Suprapubic skin (tissue), 4 donors: ENCODE measurements around the gene PXMP4. TPM values are rescaled to one million over a fixed set of nuclear protein-coding genes. Genes with fewer than 3 reads are reported as not detected.

ENCODE experiments used
- DNase-seq, 2 donors: peaks; one replicate each; pipeline ENCODE4 v3.0.0-alpha.2; 2019; ENCODE audit warnings: low spot score in 2 of 2
- H3K27ac ChIP-seq: fragments of 200-600 bp; sonication (generic); one replicate; pipeline ENCODE4 v1.5.1; 2019
- H3K27me3 ChIP-seq: fragments of 200-600 bp; sonication (generic); one replicate; pipeline ENCODE4 v1.5.1; 2019
- H3K36me3 ChIP-seq: fragments of 200-600 bp; sonication (generic); one replicate; pipeline ENCODE4 v1.5.1; 2019
- H3K4me1 ChIP-seq: fragments of 200-600 bp; sonication (generic); one replicate; pipeline ENCODE4 v1.5.1; 2019
- H3K4me3 ChIP-seq: fragments of 200-600 bp; sonication (generic); one replicate; pipeline ENCODE4 v1.5.1; 2019; ENCODE audit warnings: mild to moderate bottlenecking
- H3K9me3 ChIP-seq: fragments of 200-600 bp; sonication (generic); one replicate; pipeline ENCODE4 v1.5.1; 2019
- CTCF ChIP-seq, 2 donors: fragments of 200-600 bp in 1 of 2; fragments of 450-650 bp in 1 of 2; sonication (generic) in 1 of 2; IDR thresholded peaks; one replicate each; pipeline ENCODE4 v1.5.1; 2016 to 2019; ENCODE audit warnings: antibody characterized with exemption in 2 of 2, mild to moderate bottlenecking in 1 of 2, moderate library complexity in 1 of 2
- EP300 ChIP-seq: sonication (generic); formaldehyde crosslinking; IDR thresholded peaks from one replicate; pipeline ENCODE4 v1.6.1; 2017; ENCODE audit warnings: antibody characterized with exemption
- POLR2A ChIP-seq, 2 donors: fragments of 450-650 bp; IDR thresholded peaks; one replicate each; pipeline ENCODE4 v1.6.1; 2017; ENCODE audit warnings: antibody characterized with exemption in 2 of 2, mild to moderate bottlenecking in 2 of 2, moderate library complexity in 2 of 2
- POLR2AphosphoS5 ChIP-seq, 3 donors: sonication (generic); formaldehyde crosslinking; IDR thresholded peaks; one replicate each; pipeline ENCODE4 v1.6.1; 2017; ENCODE audit warnings: antibody characterized with exemption in 3 of 3
- WGBS: methylation state at CpG from one replicate; pipeline ENCODE4 v1.1.5; 2018; 5-methylcytosine and 5-hydroxymethylcytosine counted together
- total RNA-seq, 4 donors: library from RNA; depleted of rRNA; stranded (reverse); fragments of >200 nt; gene quantifications; one replicate each; pipeline ENCODE4 v1.1.0, GENCODE V29; 2016

PXMP4 gene
- total RNA-seq, 4 donors from 2014 or later: 8.7 to 32.4 (median 24.3) TPM

GRCh38 chr20:33660035-33660684, 60.0 kb downstream of the PXMP4 start:
- Histone ChIP-seq H3K4me3 (no peak overlapping the region), H3K9me3 (no peaks in the 10 kb centered on the region), H3K36me3 (peaks cover 33% of the 10 kb centered on the region), H3K27me3 (no peaks in the 10 kb centered on the region), H3K27ac (no peak overlapping the region), H3K4me1 (peaks cover 24% of the 10 kb centered on the region)
- no peak for DNase-seq
- WGBS: 84% methylated on average over 11 of the region's 21 CpGs
- TF ChIP-seq POLR2AphosphoS5 (IDR thresholded peaks at IDR 0.05) (no peak), CTCF (IDR thresholded peaks at IDR 0.05) (no peak), EP300 (no peak), POLR2A (IDR thresholded peaks at IDR 0.05) (no peak)

- no peak for DNase-seq
- peaks cover 33% of the 10 kb centered on the region for H3K36me3 ChIP-seq
- 84% methylated on average over 10 of the region's 32 CpGs for WGBS
- no peak for TF ChIP-seq CTCF (IDR thresholded peaks at IDR 0.05)
- H3K27me3 ChIP-seq: no peaks in the 10 kb centered on the region
- H3K9me3 ChIP-seq: no peaks in the 10 kb centered on the region
- peaks cover 27% of the 10 kb centered on the region for H3K4me1 ChIP-seq
- no peak overlapping the region for H3K4me3 ChIP-seq
- H3K27ac ChIP-seq: no peak overlapping the region
These were observed 60.6 kb downstream of the PXMP4 start for GRCh38 chr20:33659341-33660034.

- TF ChIP-seq EP300: no peak
- TF ChIP-seq POLR2A (IDR thresholded peaks at IDR 0.05): no peak
- no peak for TF ChIP-seq POLR2AphosphoS5 (IDR thresholded peaks at IDR 0.05)
- TF ChIP-seq CTCF (IDR thresholded peaks at IDR 0.05): no peak
- H3K36me3 ChIP-seq: peaks cover 33% of the 10 kb centered on the region
- peaks cover 27% of the 10 kb centered on the region for H3K4me1 ChIP-seq
- no peak overlapping the region for H3K27ac ChIP-seq
- no peak for DNase-seq
- no peaks in the 10 kb centered on the region for H3K27me3 ChIP-seq
- H3K9me3 ChIP-seq: no peaks in the 10 kb centered on the region
- 98% methylated on average over 4 of the region's 4 CpGs for WGBS
- no peak overlapping the region for H3K4me3 ChIP-seq
These were observed 61.2 kb downstream of the PXMP4 start for GRCh38 chr20:33658929-33659328.

- DNase-seq: no peak
- H3K27ac ChIP-seq: no peak overlapping the region
- no peak for TF ChIP-seq POLR2AphosphoS5 (IDR thresholded peaks at IDR 0.05)
- TF ChIP-seq EP300: no peak
- WGBS: 96% methylated on average over 5 of the region's 8 CpGs
- peaks cover 33% of the 10 kb centered on the region for H3K36me3 ChIP-seq
- H3K27me3 ChIP-seq: no peaks in the 10 kb centered on the region
- peaks cover 29% of the 10 kb centered on the region for H3K4me1 ChIP-seq
- H3K4me3 ChIP-seq: no peak overlapping the region
- H3K9me3 ChIP-seq: no peaks in the 10 kb centered on the region
These were observed 61.6 kb downstream of the PXMP4 start for GRCh38 chr20:33658510-33658909.

- WGBS: 97% methylated on average over 6 of the region's 12 CpGs
- no peak for DNase-seq
- Histone ChIP-seq H3K36me3 (peaks cover 33% of the 10 kb centered on the region), H3K27ac (no peak overlapping the region), H3K4me1 (peaks cover 28% of the 10 kb centered on the region), H3K9me3 (no peaks in the 10 kb centered on the region), H3K27me3 (no peaks in the 10 kb centered on the region), H3K4me3 (no peak overlapping the region)
- TF ChIP-seq CTCF (IDR thresholded peaks at IDR 0.05) (no peak), POLR2A (IDR thresholded peaks at IDR 0.05) (no peak), EP300 (no peak), POLR2AphosphoS5 (IDR thresholded peaks at IDR 0.05) (no peak)
These were observed 62.4 kb downstream of the PXMP4 start for GRCh38 chr20:33657704-33658095.
